ENCODE results near the gene GATAD2A. TPM values are rescaled to one million over a fixed set of nuclear protein-coding genes. Genes with fewer than 3 reads are reported as not detected.
A peak's percentile ranks its signal among the peaks of the same experiment; 100 is the strongest.

GATAD2A gene
- total RNA-seq, 6 experiments from 2014 or later, result 23.9 to 59.6 (median 39.2) TPM

DNA sequence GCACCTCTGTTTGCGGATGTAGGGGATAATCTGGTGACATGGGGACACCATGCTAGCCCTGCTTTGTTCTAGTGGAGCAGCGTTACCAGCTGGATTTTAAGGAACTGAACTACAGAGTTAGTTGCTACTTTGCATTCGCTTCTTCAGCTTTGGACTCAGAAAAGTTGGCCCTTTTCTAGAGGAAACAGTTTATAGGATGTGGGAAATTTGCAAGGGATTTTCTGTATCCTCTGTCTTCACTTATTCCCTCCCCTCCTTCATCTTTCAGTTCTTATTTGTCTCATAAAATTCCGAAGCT, 2.1 kb downstream of the GATAD2A start:
- intact Hi-C loops (cut with DNase I), result no loop called here
- no peaks in the 10 kb centered on the region for H3K9me3 ChIP-seq
- 57% methylated on average over 1 of the region's 4 CpGs for WGBS (ENCODE audit: insufficient coverage, low coverage, low lambda C conversion rate, missing lambda C conversion rate)
- H3K4me3 ChIP-seq, result peak overlapping the region in 1 of 3 donors; percentile 79
- no peak for TF ChIP-seq POLR2A (IDR thresholded peaks at IDR 0.05)
- TF ChIP-seq, protein P1, sequence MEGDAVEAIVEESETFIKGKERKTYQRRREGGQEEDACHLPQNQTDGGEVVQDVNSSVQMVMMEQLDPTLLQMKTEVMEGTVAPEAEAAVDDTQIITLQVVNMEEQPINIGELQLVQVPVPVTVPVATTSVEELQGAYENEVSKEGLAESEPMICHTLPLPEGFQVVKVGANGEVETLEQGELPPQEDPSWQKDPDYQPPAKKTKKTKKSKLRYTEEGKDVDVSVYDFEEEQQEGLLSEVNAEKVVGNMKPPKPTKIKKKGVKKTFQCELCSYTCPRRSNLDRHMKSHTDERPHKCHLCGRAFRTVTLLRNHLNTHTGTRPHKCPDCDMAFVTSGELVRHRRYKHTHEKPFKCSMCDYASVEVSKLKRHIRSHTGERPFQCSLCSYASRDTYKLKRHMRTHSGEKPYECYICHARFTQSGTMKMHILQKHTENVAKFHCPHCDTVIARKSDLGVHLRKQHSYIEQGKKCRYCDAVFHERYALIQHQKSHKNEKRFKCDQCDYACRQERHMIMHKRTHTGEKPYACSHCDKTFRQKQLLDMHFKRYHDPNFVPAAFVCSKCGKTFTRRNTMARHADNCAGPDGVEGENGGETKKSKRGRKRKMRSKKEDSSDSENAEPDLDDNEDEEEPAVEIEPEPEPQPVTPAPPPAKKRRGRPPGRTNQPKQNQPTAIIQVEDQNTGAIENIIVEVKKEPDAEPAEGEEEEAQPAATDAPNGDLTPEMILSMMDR (IDR thresholded peaks at IDR 0.05), result no peak
- peak overlapping the region in 2 of 3 donors; percentile 31 to 75 for H3K27ac ChIP-seq
- DNase-seq, result no peak
- H3K36me3 ChIP-seq, result no peaks in the 10 kb centered on the region
- no peaks in the 10 kb centered on the region for H3K27me3 ChIP-seq
- peaks cover 0 to 36% (median 13%) of the 10 kb centered on the region in 4 donors for H3K4me1 ChIP-seq
- no peak for ATAC-seq

DNA sequence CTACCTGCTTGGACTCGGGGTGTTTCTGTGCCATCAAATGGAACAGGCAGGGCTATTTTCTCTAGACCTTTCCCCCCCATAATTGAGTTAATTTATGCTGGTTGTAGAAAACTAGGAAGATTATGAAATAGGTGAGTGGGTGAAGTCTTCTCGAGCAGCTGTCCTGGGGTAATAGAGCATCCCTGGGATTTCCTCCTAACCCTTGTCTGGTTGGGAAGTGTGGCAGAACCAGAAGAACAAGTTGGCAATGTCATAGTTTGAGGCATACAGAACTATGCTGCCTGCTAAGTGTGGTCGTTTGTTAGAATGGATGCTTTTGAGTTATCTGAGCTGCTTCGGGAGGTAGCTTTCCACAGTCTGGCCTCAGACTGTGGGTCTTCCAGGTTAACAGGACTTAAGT, 3.7 kb downstream of the GATAD2A start:
- ATAC-seq (no peak), DNase-seq (no peak)
- no peaks in the 10 kb centered on the region for H3K27me3 ChIP-seq
- no peaks in the 10 kb centered on the region for H3K36me3 ChIP-seq
- WGBS (ENCODE audit: insufficient coverage, low coverage, low lambda C conversion rate, missing lambda C conversion rate), result 45% methylated on average over 4 of the region's 4 CpGs
- H3K4me1 ChIP-seq, result peaks cover 0 to 24% (median 8%) of the 10 kb centered on the region in 4 donors
- H3K4me3 ChIP-seq, result no peak overlapping the region
- intact Hi-C loops (cut with DNase I), result no loop called here
- no peaks in the 10 kb centered on the region for H3K9me3 ChIP-seq
- TF ChIP-seq, protein P1 (IDR thresholded peaks at IDR 0.05), result no peak
- TF ChIP-seq POLR2A (IDR thresholded peaks at IDR 0.05), result no peak
- no peak overlapping the region for H3K27ac ChIP-seq

DNA sequence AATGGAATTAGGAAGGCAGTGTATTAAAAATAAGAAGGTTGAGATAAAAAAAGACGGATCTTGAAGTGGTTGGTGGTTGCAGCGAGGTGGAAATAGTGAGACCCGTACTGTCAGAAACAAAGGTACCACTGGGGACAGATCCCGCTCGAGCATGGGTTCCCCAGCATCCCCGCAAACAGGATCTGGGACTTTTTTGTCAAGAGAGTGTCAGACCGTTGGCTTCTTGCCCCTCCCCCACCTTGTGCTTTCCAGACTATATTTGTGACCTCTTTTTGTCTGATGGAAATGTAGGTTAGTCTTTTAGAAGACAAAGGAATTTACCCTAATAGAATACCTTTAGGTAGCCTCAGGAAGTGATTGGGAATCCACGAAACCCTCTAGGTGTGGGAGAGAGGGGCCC, 4.2 kb downstream of the GATAD2A start:
- DNase-seq (no peak), ATAC-seq (no peak)
- 46% methylated on average over 7 of the region's 8 CpGs for WGBS (ENCODE audit: insufficient coverage, low coverage, low lambda C conversion rate, missing lambda C conversion rate)
- H3K4me3 ChIP-seq, result no peak overlapping the region
- H3K27ac ChIP-seq, result no peak overlapping the region
- peaks cover 0 to 24% (median 7%) of the 10 kb centered on the region in 4 donors for H3K4me1 ChIP-seq
- TF ChIP-seq, protein P1 (IDR thresholded peaks at IDR 0.05), result no peak
- no peak for TF ChIP-seq POLR2A (IDR thresholded peaks at IDR 0.05)
- no peaks in the 10 kb centered on the region for H3K36me3 ChIP-seq
- intact Hi-C loops (cut with DNase I), result no loop called here
- no peaks in the 10 kb centered on the region for H3K9me3 ChIP-seq
- H3K27me3 ChIP-seq, result no peaks in the 10 kb centered on the region

DNA sequence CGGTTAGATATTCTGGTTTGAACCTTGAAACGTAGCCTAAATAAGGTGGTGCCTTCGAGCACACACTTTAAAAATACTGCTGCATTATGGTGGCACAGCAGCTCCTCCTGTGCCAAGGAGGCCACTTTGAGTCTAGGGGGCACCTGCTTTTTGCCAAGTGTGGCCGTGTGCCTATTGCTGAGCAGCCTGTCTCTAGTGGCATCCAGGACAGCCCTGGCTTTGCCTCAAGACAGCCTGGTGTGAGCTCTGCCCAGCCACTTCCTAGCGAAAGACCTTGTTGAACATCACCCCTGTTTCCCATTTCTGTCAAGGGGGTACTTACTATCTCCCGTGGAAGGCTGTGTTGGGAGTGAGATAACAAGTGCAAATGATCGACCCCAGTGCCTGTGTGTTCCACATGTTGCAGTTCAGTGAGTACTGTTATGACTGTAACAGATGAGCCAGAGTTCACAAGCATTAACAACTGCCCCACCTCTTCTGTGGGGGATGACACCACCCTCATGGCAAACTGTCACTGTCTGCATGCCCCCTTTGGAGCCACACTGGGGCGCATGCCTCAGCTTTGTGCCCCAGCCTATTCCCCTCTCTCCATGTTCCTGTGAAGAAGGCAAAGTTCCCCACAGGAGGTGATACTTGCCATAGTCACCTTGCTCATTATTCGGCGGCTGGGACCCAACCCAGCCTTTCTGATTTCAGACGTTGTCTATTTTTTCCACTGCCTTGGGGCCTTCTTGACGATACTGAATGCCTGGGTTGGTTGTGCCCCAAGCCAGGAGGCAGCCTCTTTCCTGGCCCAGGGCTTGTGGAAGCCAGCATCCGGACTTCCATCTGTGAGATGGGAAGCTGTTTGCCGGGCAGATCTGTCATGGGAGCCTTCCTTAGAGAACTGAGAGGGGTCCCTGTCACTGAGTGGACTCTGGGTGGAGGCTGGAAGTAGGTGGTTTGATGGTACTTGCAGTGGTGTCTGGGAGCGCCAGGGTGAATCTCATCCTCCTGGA, 5.4 kb downstream of the GATAD2A start:
- DNase-seq (no peak), ATAC-seq (no peak)
- Histone ChIP-seq H3K4me3 (no peak overlapping the region), H3K27me3 (no peaks in the 10 kb centered on the region), H3K36me3 (no peaks in the 10 kb centered on the region), H3K27ac (no peak overlapping the region), H3K9me3 (no peaks in the 10 kb centered on the region), H3K4me1 (peaks cover 0 to 19% (median 5%) of the 10 kb centered on the region in 4 donors)
- intact Hi-C loops (cut with DNase I), result no loop called here
- 58% methylated on average over 7 of the region's 15 CpGs for WGBS (ENCODE audit: insufficient coverage, low coverage, low lambda C conversion rate, missing lambda C conversion rate)
- no peak for TF ChIP-seq POLR2A (IDR thresholded peaks at IDR 0.05)
- TF ChIP-seq, protein P1 (IDR thresholded peaks at IDR 0.05), result no peak
